Measurements from ENCODE around the gene GAGE2A. TPM values are rescaled to one million over a fixed set of nuclear protein-coding genes. Genes with fewer than 3 reads are reported as not detected.

GAGE2A gene
- total and polyA plus RNA-seq, 2 of the 13 experiments (the other 11 are each of a cell fraction or from before 2014, with no cell fraction given), result not detected

DNA sequence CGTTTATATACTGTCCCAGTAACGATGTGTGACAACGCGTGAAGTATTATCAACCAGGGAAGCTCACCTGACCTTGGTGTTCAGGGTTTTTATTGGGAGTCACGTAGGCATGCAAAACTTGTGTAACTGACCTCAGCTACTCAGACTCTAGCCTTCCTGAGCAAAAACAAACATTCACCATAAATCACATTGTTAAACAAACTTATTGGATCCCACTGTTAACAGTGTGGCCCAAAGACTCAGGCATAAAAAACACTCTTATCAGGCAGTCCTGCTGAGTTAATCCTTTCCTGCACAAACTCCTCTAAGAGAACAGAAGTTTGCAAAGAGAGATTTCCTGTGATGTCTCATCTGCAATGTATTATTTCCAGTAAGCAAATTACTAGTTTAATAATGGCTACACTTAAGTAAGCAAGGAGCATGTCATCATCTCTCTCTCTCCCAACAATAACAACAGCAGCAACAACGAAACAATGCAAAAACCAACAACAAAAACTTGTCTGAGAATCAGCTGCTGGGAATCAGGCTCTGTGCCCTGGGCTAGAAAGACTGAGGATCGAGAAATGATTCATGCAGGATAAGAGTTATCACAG, 21.5 kb downstream of the GAGE2A start (continued):
- TF ChIP-seq NFIC (IDR thresholded peaks at IDR 0.05; ENCODE audit: low read length), result 0 out of 2 replicates have a peak, but pooled peaks have one; percentile 28
- TF ChIP-seq ZNF317 (CRISPR knock-in tag; IDR thresholded peaks at IDR 0.05), result 0 out of 2 replicates have a peak, but pooled peaks have one; percentile 50
- TF ChIP-seq, protein P1, sequence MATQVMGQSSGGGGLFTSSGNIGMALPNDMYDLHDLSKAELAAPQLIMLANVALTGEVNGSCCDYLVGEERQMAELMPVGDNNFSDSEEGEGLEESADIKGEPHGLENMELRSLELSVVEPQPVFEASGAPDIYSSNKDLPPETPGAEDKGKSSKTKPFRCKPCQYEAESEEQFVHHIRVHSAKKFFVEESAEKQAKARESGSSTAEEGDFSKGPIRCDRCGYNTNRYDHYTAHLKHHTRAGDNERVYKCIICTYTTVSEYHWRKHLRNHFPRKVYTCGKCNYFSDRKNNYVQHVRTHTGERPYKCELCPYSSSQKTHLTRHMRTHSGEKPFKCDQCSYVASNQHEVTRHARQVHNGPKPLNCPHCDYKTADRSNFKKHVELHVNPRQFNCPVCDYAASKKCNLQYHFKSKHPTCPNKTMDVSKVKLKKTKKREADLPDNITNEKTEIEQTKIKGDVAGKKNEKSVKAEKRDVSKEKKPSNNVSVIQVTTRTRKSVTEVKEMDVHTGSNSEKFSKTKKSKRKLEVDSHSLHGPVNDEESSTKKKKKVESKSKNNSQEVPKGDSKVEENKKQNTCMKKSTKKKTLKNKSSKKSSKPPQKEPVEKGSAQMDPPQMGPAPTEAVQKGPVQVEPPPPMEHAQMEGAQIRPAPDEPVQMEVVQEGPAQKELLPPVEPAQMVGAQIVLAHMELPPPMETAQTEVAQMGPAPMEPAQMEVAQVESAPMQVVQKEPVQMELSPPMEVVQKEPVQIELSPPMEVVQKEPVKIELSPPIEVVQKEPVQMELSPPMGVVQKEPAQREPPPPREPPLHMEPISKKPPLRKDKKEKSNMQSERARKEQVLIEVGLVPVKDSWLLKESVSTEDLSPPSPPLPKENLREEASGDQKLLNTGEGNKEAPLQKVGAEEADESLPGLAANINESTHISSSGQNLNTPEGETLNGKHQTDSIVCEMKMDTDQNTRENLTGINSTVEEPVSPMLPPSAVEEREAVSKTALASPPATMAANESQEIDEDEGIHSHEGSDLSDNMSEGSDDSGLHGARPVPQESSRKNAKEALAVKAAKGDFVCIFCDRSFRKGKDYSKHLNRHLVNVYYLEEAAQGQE (IDR thresholded peaks at IDR 0.05; ENCODE audit: borderline replicate concordance in 1 of 2, low read depth in 1 of 2, low read length in 2 of 2), result no peak
- TF ChIP-seq SETDB1 (CRISPR knock-in tag; IDR thresholded peaks at IDR 0.05; ENCODE audit: borderline replicate concordance), result 0 out of 2 replicates have a peak, but pooled peaks have one; percentile 24
- TF ChIP-seq ZNF547 (CRISPR knock-in tag; IDR thresholded peaks at IDR 0.05), result no peak
- TF ChIP-seq CREM (IDR thresholded peaks at IDR 0.05), result peak; percentile 23; the same call in 1 of the 2 replicates
- TF ChIP-seq CREM (CRISPR knock-in tag; IDR thresholded peaks at IDR 0.05), result no peak
- TF ChIP-seq HHEX (CRISPR knock-in tag; IDR thresholded peaks at IDR 0.05), result peak; percentile 12; the same call in 1 of the 2 replicates
- peak; percentile 39; the same call in 1 of the 2 replicates for TF ChIP-seq HDAC1 (CRISPR knock-in tag; IDR thresholded peaks at IDR 0.05)
- no peak for TF ChIP-seq ZNF496 (CRISPR knock-in tag; IDR thresholded peaks at IDR 0.05; ENCODE audit: insufficient replicate concordance)
- TF ChIP-seq ZNF761 (CRISPR knock-in tag; conservative IDR thresholded peaks at IDR 0.05), result no peak
- TF ChIP-seq, protein P2, sequence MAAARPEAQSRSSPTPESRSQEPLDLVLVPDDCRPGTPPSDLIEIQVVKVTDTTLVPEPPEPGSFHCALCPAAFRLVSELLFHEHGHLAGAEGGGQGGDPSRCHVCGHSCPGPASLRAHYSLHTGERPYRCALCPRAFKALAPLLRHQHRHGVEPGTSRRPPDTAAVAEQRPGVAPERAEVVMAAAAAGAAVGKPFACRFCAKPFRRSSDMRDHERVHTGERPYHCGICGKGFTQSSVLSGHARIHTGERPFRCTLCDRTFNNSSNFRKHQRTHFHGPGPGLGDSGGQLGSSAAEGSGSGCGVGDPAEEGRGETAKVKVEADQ (CRISPR knock-in tag; IDR thresholded peaks at IDR 0.05; ENCODE audit: borderline replicate concordance), result no peak
- TF ChIP-seq ARNTL (CRISPR knock-in tag; IDR thresholded peaks at IDR 0.05), result peak; percentile 53; the same call in 1 of the 2 replicates
- TF ChIP-seq, protein P3, sequence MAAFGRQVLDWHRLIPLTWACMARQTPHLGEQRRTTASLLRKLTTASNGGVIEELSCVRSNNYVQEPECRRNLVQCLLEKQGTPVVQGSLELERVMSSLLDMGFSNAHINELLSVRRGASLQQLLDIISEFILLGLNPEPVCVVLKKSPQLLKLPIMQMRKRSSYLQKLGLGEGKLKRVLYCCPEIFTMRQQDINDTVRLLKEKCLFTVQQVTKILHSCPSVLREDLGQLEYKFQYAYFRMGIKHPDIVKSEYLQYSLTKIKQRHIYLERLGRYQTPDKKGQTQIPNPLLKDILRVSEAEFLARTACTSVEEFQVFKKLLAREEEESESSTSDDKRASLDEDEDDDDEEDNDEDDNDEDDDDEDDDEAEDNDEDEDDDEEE (CRISPR knock-in tag; IDR thresholded peaks at IDR 0.05), result no peak
- TF ChIP-seq ZNF841 (CRISPR knock-in tag; IDR thresholded peaks at IDR 0.05; ENCODE audit: borderline replicate concordance), result no peak
- TF ChIP-seq, protein P4, sequence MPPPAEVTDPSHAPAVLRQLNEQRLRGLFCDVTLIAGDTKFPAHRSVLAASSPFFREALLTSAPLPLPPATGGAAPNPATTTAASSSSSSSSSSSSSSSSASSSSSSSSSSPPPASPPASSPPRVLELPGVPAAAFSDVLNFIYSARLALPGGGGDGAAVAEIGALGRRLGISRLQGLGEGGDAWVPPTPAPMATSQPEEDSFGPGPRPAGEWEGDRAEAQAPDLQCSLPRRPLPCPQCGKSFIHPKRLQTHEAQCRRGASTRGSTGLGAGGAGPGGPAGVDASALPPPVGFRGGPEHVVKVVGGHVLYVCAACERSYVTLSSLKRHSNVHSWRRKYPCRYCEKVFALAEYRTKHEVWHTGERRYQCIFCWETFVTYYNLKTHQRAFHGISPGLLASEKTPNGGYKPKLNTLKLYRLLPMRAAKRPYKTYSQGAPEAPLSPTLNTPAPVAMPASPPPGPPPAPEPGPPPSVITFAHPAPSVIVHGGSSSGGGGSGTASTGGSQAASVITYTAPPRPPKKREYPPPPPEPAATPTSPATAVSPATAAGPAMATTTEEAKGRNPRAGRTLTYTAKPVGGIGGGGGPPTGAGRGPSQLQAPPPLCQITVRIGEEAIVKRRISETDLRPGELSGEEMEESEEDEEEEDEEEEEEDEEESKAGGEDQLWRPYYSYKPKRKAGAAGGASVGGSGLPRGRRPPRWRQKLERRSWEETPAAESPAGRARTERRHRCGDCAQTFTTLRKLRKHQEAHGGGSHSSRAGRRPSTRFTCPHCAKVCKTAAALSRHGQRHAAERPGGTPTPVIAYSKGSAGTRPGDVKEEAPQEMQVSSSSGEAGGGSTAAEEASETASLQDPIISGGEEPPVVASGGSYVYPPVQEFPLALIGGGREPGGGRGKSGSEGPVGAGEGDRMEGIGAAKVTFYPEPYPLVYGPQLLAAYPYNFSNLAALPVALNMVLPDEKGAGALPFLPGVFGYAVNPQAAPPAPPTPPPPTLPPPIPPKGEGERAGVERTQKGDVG (CRISPR knock-in tag; IDR thresholded peaks at IDR 0.05; ENCODE audit: borderline replicate concordance), result no peak
- TF ChIP-seq, protein P5, sequence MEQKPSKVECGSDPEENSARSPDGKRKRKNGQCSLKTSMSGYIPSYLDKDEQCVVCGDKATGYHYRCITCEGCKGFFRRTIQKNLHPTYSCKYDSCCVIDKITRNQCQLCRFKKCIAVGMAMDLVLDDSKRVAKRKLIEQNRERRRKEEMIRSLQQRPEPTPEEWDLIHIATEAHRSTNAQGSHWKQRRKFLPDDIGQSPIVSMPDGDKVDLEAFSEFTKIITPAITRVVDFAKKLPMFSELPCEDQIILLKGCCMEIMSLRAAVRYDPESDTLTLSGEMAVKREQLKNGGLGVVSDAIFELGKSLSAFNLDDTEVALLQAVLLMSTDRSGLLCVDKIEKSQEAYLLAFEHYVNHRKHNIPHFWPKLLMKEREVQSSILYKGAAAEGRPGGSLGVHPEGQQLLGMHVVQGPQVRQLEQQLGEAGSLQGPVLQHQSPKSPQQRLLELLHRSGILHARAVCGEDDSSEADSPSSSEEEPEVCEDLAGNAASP (CRISPR knock-in tag; IDR thresholded peaks at IDR 0.05; ENCODE audit: borderline replicate concordance), result no peak
- TF ChIP-seq HNF4G (IDR thresholded peaks at IDR 0.05; ENCODE audit: borderline replicate concordance, low read depth, low read length), result no peak
- TF ChIP-seq HNF4G (CRISPR knock-in tag; IDR thresholded peaks at IDR 0.05; ENCODE audit: borderline replicate concordance, low read depth), result no peak
